HTR-8/SVneo (cell line): ENCODE measurements around the gene ATP8A2.

Source experiments
- DNase-seq: peaks from one replicate; pipeline ENCODE4 v3.0.0; 2011; ENCODE audit warnings: low spot score, mixed read lengths; ENCODE audit not compliant: insufficient read length
- FAIRE-seq: peaks from 2 replicates; lab custom pipeline; 2011; peaks lifted over from hg19 to GRCh38; lab: Jason Lieb, UNC

Gene ATP8A2

DNA sequence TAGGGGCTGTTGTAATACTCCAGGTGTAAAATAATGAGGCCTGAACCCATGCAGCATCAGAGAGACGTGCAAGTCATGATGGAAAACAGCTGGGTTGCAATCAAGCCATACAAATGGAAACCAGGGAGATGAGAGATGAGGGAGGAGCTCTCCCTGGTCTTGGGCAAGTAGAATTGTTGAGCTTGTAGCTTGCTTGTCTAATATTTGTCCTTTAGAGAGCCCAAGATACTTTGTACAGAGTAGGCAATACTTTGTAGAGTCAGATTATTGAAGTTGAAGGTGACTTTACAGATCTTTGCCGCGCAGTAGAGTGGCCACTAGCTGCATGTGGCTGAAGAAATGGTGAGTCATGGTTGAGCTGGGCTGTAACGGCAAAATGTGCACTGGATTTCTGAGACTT lies 8.3 kb downstream of the ATP8A2 start:
- no peak for DNase-seq
- FAIRE-seq, result no peak

DNA sequence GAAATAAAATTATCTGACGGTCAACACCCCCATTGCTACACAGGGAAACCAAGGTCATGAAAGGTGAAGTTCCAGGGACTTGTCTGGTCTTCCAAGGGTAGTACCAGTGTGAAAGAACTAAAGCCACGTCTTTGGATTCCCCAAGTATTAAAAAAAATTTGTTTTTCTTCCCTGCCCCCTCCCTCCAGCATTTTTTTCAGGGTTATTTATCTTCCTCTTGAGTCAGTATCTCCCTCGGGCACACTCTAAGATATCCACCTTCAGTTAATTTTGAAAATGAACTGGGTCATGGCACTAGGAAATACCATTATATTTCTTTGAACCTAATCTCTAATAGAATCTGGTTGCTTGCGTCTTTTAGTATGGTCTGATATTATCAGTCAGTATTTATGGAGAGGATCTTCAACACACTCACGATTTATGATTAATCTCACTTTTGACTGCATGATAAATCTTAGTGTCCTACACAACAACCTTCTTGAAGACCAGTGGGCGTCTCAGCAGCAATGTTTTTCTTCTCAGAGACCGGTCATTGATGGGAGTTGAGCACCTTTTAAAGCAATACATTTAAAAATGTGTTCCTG lies 9.1 kb downstream of the ATP8A2 start:
- no peak for FAIRE-seq
- no peak for DNase-seq

- no peak for FAIRE-seq
- no peak for DNase-seq
Observed at GRCh38 chr13:25384758-25385410, 13.1 kb downstream of the ATP8A2 start.

- no peak for FAIRE-seq
- DNase-seq, result no peak
Observed at GRCh38 chr13:25391932-25392331, 20.2 kb downstream of the ATP8A2 start.

DNA sequence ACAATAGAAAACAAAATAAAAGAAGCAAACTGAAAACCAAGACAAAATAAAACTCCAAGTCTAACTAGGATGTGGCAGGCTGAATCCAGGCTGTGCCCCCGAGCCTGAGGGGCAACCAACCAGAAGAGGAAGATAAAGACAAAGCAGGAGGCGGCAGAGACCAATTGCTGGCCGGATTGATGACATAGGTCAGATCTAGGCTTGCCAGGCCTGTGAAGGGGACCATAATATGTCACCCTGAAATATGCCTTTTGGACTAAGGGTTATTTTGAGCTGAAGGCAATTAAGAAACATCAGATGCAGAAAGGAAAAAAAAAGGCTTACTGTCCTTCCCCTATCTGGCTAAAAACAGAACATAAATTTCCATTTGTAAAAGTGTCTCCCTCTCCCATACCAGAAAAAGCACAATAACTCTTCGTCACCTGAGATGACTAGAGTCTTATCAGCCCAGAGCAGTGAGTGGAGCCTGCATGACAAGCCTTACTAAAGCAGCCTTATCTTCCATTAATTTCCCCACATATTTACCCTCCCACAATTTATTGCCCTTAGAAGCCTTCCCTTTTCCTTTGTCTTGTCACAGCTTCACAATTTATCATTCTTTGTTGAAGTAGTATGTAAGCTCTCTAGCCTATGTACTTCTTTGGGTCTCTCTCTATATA lies 22.8 kb downstream of the ATP8A2 start:
- no peak for DNase-seq
- FAIRE-seq, result no peak

DNA sequence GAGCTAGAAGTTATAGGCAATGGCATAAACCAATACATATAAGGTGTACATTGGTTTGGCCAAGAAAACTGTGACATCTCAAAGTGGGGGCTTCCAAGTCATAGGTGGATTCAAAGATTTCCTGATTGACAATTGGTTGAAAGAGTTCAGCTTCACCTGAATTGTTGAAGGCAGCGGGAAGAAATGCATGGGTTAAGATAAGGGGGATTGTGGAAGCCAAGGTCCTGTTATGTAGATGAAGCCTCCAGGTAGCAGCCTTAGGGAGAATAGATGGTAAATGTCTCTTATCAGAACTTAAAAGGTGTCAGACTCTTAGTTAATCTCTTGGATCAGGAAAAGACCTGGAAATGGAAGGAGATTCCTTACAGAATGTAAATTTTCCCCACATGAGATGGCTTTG lies 26.0 kb downstream of the ATP8A2 start:
- no peak for FAIRE-seq

GRCh38 chr13:25400925-25401324 lies 29.2 kb downstream of the ATP8A2 start:
- no peak for FAIRE-seq
- DNase-seq, result no peak

More for the DNA sequence above, 26.0 kb downstream of the ATP8A2 start:
- DNase-seq, result no peak

- FAIRE-seq, result no peak
- no peak for DNase-seq
Observed at GRCh38 chr13:25401958-25402357, 30.2 kb downstream of the ATP8A2 start.

DNA sequence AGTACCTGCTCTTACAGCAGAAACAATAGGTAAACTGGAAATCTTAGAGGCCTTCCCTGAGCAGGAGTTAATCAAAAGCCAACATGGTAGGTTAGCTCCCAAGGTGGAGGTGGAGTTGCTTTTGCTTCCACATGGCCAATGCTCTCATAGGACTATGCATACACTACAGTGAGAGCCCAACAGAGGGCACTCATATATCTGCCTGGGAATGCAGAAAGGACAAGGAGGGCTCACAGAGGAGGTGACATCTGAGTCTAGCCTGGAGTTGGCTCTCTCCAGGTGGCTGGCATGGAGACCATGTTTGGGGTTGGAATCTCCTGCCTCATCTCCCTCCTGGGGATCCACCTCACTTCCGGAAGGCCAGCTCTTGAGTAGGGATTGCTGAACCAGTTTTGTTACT lies 34.6 kb downstream of the ATP8A2 start:
- FAIRE-seq (no peak), DNase-seq (no peak)

DNA sequence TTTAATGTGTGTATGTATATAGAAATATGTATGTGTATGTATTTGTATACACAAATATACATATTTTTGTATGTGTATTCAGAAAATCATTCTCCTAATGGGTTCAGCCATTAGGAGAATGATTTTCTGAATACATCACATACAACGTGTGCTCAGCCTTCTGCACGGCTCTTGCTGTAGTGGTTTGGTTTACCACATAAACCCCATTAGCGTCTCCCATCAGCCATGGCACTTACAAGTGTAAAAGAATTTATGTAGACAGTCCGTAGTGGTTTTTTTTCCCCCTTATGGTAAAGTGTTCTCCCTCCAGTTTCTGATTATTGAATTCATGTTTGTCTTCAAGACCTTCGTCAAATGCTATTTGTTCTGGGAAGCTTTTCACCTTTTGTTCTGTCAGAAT lies 38.2 kb downstream of the ATP8A2 start:
- no peak for DNase-seq
- no peak for FAIRE-seq

- DNase-seq (no peak), FAIRE-seq (no peak)
Observed at GRCh38 chr13:25415241-25415640, 43.5 kb downstream of the ATP8A2 start.

DNA sequence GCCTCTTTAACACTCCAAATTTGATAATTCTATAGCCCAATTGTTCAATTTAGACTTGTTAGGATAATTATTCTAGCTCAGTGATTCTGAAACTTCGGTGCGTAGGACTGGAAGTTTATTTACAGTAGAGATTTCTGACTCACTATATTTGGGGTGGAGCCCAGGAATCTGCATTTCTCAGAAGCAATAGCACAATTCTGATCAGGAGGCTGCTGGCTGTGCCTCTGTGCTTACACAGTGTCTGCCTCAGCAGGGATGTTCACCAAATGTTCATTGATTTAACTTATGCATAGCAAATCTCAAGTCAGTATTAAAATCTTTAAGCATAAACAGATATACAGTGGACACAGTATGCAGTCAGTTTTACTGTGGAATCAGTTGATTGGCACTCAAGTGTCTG lies 45.8 kb downstream of the ATP8A2 start:
- FAIRE-seq (no peak), DNase-seq (no peak)

DNA sequence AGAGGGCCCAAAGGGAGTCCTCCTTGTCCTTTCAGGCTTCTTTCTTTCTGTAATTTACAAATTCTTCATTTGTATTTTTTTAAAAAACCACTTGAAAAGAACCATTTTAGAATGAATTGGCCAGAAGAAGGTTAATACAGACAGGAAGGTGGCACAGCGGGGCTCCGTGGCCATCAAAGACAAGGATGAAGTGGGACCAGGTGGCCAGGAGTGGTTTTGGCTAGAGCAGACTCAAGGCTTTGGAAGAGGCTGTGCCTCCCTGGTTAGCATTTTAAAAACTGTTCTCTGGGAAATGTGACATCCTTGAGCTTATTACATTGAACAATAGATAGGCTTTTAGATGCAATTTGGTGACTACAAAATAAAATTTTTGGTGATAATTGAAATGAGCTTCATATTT lies 48.4 kb downstream of the ATP8A2 start:
- no peak for DNase-seq
- FAIRE-seq, result no peak

- DNase-seq (no peak), FAIRE-seq (no peak)
Observed at GRCh38 chr13:25421612-25422011, 49.8 kb downstream of the ATP8A2 start.

- FAIRE-seq, result no peak
Observed at GRCh38 chr13:25422153-25422552, 50.4 kb downstream of the ATP8A2 start.

DNA sequence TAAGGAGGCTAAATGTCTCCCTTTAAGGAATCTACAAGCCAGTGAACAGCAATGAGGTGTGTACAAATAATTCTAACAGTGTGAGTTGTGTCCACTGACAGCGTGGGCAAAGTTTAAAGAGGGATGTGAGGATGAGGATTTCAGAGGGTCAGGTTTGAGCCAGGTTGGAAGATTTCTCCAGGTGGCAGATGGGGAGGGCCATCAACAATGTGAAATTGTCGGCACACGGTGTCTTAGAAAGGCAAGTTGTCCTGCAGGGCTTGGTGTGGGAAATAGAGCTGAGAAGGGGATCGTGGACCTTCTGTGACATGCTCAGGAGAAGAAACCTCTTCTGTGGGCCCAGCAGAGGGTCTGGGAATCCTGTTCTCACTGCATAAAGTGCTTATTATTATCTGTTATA lies 52.1 kb downstream of the ATP8A2 start:
- FAIRE-seq, result no peak
- DNase-seq, result no peak

More at GRCh38 chr13:25422153-25422552, 50.4 kb downstream of the ATP8A2 start:
- DNase-seq, result no peak

DNA sequence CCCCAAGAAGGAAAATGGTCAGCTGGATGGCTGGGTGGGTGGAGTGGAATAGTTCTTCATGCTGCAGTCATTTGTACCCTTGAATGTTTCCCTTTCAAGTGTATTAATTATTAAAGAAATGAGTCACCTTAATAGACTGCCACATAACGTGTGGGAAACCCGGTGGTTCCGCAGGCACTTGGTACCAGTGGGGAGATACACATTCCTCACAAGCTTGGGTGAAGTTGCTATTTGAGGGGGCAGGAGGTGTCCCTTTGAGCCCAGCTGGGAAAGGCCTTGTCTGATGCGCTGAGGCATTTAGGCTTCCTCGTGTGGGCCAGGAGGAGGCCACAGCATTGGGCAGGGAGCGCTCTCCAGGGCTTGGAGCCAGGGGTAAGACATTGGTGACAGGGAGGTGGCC lies 57.7 kb downstream of the ATP8A2 start:
- FAIRE-seq, result no peak

GRCh38 chr13:25432691-25433090 lies 60.9 kb downstream of the ATP8A2 start:
- DNase-seq, result no peak
- no peak for FAIRE-seq

More for the DNA sequence above, 57.7 kb downstream of the ATP8A2 start:
- DNase-seq, result no peak

- DNase-seq (no peak), FAIRE-seq (no peak)
Observed at GRCh38 chr13:25440061-25440460, 68.3 kb downstream of the ATP8A2 start.

- no peak for FAIRE-seq
- no peak for DNase-seq
Observed at GRCh38 chr13:25446261-25446660, 74.5 kb downstream of the ATP8A2 start.

DNA sequence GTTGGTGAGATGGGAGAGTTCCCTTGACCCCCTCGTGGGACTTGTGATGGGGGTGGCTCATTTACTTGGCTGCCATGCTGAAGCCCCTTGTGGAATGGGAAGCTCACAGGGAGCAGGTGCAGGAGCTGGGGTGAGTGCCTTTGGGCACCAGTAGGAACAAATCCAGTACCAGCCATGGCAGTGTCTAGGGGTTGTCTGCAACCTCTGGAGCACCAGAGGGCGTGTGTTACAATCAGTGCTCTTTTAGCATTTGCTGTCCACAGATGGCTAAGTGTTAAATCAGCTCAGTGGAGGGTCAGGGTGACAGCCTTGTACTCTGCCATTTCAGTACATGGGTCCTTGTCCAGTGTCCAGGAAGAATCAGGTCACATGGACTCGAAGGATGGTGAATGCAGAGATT lies 75.6 kb downstream of the ATP8A2 start:
- FAIRE-seq (no peak), DNase-seq (no peak)
